HCT116 (cell line): ENCODE results near the gene RAPGEF3. TPM values are rescaled to one million over a fixed set of nuclear protein-coding genes. Genes with fewer than 3 reads are reported as not detected.

ENCODE experiments used
- ATAC-seq: fragments of 200-7000 bp; cut with Tn5 transposase; 2 replicates; pipeline ENCODE4 v1.9.1; 2020; ENCODE audit warnings: mild to moderate bottlenecking, moderate library complexity
- BruUV-seq: library from RNA; stranded (reverse); fragments of 400-500 nt; replicated peaks from 2 replicates; lab custom pipeline; 2021; lab: Mats Ljungman, UMichigan
- CTCF ChIA-PET: fragments of 300-600 bp; sonication (Branson Sonifier 250); formaldehyde crosslinking; loops from one replicate; lab custom pipeline; 2021; ENCODE audit warnings: antibody characterized with exemption; lab: Charles Lee
- POLR2A ChIA-PET: fragments of 300-600, 350-600 bp; sonication (Branson Sonifier 250); formaldehyde crosslinking; loops from one replicate; lab custom pipeline; 2021; ENCODE audit warnings: antibody characterized with exemption; lab: Charles Lee
- RAD21 ChIA-PET, 2 experiments: fragments of 300-600 bp; sonication (Branson Sonifier 250); formaldehyde crosslinking; loops; one replicate each; lab custom pipeline; 2023; ENCODE audit warnings: low total read pairs in 2 of 2; ENCODE audit not compliant: uncharacterized antibody in 2 of 2, unreplicated experiment in 2 of 2, low non-redundant PET in 1 of 2; lab: Charles Lee
- DNase-seq: peaks from one replicate; pipeline ENCODE4 v3.0.0-alpha.2; 2010; ENCODE audit warnings: low read depth, low spot score
- H2AFZ ChIP-seq: fragments of 200-600 bp; shearing (Covaris generic), sonication (generic); 2 replicates; pipeline ENCODE4 v1.6.1; 2017; ENCODE audit warnings: low read depth, mixed run types, mixed read lengths, antibody characterized with exemption, low read length; ENCODE audit not compliant: poor library complexity, severe bottlenecking
- H3K27ac ChIP-seq: 2 replicates; pipeline ENCODE4 v1.5.1; 2012; ENCODE audit warnings: low read depth, low read length
- H3K27me3 ChIP-seq: fragments of 200-600 bp; sonication (generic); 2 replicates; pipeline ENCODE4 v1.6.1; 2016; ENCODE audit warnings: mixed run types, low read length, mixed read lengths; ENCODE audit not compliant: insufficient read depth
- H3K36me3 ChIP-seq, 2 experiments: fragments of 200-500 bp in 1 of 2; fragments of 200-600 bp in 1 of 2; sonication (Bioruptor generic) in 1 of 2; sonication (generic) in 1 of 2; 2 replicates each; pipeline versions ENCODE4 v1.5.1 to v1.6.1; 2014 to 2016; ENCODE audit warnings: low read length in 2 of 2, inconsistent platforms in 1 of 2, mixed read lengths in 1 of 2, mixed run types in 1 of 2; ENCODE audit not compliant: insufficient read depth in 2 of 2, control insufficient read depth in 1 of 2
- H3K4me1 ChIP-seq, 2 experiments: fragments of 200-600 bp in 1 of 2; sonication (generic) in 1 of 2; 2 replicates each; pipeline versions ENCODE4 v1.5.1 to v1.6.1; 2012 to 2017; ENCODE audit warnings: low read length in 2 of 2, inconsistent platforms in 1 of 2, mild to moderate bottlenecking in 1 of 2, mixed read lengths in 1 of 2, mixed run types in 1 of 2, moderate library complexity in 1 of 2; ENCODE audit not compliant: insufficient read depth in 2 of 2, control insufficient read depth in 1 of 2
- H3K4me2 ChIP-seq: fragments of 200-600 bp; sonication (generic); 2 replicates; pipeline ENCODE4 v1.6.1; 2017; ENCODE audit warnings: mixed run types, low read length, mixed read lengths
- H3K4me3 ChIP-seq, 2 experiments: fragments of 200-600 bp in 1 of 2; sonication (generic) in 1 of 2; replicated peaks in 1 of 2; 2 replicates each; pipeline ENCODE4 v1.5.1; 2011 to 2016; ENCODE audit warnings: low read length in 2 of 2, control low read depth in 1 of 2, low read depth in 1 of 2, mild to moderate bottlenecking in 1 of 2, mixed read lengths in 1 of 2, mixed run types in 1 of 2
- H3K79me2 ChIP-seq: fragments of 200-600 bp; sonication (generic); 2 replicates; pipeline ENCODE4 v1.6.1; 2017; ENCODE audit warnings: mild to moderate bottlenecking, mixed run types, low read length, moderate library complexity, mixed read lengths; ENCODE audit not compliant: insufficient read depth
- H3K9ac ChIP-seq: fragments of 200-600 bp; sonication (generic); 2 replicates; pipeline ENCODE4 v1.6.1; 2016; ENCODE audit warnings: low read length, mixed read lengths
- H3K9me2 ChIP-seq: fragments of 200-600 bp; sonication (generic), shearing (Covaris generic); 2 replicates; pipeline ENCODE4 v1.6.1; 2017; ENCODE audit warnings: mixed run types, mild to moderate bottlenecking, moderate library complexity; ENCODE audit not compliant: insufficient read depth
- H3K9me3 ChIP-seq, 2 experiments: fragments of 200-500 bp in 1 of 2; fragments of 200-600 bp in 1 of 2; sonication (Bioruptor generic) in 1 of 2; sonication (generic) in 1 of 2; 2 replicates each; pipeline ENCODE4 v1.6.1; 2014 to 2017; ENCODE audit warnings: low read length in 2 of 2, mixed read lengths in 2 of 2, inconsistent platforms in 1 of 2, low read depth in 1 of 2, mild to moderate bottlenecking in 1 of 2, mixed run types in 1 of 2, moderate library complexity in 1 of 2; ENCODE audit not compliant: control insufficient read depth in 1 of 2, insufficient read depth in 1 of 2
- H4K20me1 ChIP-seq: fragments of 200-600 bp; sonication (generic), shearing (Covaris generic); 2 replicates; pipeline ENCODE4 v1.6.1; 2017; ENCODE audit warnings: mixed run types, mild to moderate bottlenecking, moderate library complexity; ENCODE audit not compliant: insufficient read depth
- CEBPB ChIP-seq: IDR thresholded peaks from 2 replicates; pipeline ENCODE4 v1.6.1; 2012; ENCODE audit warnings: low read depth
- EGR1 ChIP-seq: IDR thresholded peaks from 2 replicates; pipeline ENCODE4 v1.6.1; 2012; ENCODE audit warnings: low read depth
- JUND ChIP-seq: IDR thresholded peaks from 2 replicates; pipeline ENCODE4 v1.6.1; 2012
- MAX ChIP-seq: IDR thresholded peaks from 2 replicates; pipeline ENCODE4 v1.6.1; 2012
- POLR2AphosphoS5 ChIP-seq: IDR thresholded peaks from 2 replicates; pipeline ENCODE4 v1.6.1; 2011; ENCODE audit warnings: mild to moderate bottlenecking, low read depth, low read length, moderate library complexity
- RAD21 ChIP-seq: IDR thresholded peaks from 2 replicates; pipeline ENCODE4 v1.6.1; 2012; ENCODE audit warnings: low read depth, mild to moderate bottlenecking
- SRF ChIP-seq: IDR thresholded peaks from 2 replicates; pipeline ENCODE4 v1.6.1; 2012; ENCODE audit warnings: low read depth
- ZFX ChIP-seq: fragments of 450-650 bp; IDR thresholded peaks from 2 replicates; pipeline ENCODE4 v1.6.1; 2017
- intact Hi-C: fragments of 100-400 bp; cut with micrococcal nuclease; formaldehyde crosslinking; loops from 2 replicates; pipeline ENCODE4 v1.10.0; 2022
- total RNA-seq: library from RNA; stranded (reverse); gene quantifications from one replicate; pipeline ENCODE4 v1.2.1, GENCODE V29; 2021; ENCODE audit not compliant: unreplicated experiment

Gene RAPGEF3
- total RNA-seq, 1 experiment from 2014 or later: 1.8 TPM

DNA sequence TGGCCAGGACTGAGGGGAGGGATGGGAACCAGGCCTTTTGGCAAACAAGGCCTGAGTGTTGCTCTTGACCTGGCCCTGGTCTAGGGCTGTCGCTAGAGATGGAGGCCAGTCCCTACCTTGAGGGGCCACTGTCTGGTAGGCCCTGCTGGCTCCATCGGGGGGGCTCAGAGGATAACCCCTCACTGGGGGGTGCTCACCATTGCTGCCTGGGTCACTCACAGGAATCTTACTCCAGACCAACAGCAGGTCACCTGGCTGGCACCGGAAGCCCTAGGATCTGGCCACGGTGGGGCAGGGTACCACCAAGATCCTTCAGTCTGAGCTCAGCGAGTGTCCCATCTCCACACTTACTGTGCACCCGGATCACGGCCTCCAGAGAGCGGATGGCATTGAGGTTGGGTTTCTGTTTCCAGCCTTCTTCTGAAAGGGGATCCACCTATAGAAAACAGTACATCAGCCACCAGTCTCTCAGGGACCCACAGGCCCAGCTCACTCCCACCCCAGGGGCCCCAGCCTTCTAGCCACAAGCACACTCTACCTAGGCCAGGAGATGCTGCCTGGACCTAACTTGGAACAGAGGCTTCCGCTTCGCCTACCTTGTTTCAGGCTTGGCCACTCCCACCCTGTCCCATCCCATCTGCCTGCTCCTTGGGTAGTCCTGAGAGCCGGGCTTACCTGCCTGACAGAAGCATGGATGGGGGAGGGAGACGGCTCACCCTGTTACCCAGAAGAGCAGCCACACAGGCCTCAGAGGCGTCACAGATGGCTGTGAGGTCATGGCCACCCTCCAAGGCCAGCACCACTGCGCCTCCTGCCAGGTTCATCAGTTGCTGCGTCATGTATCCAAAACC, 26.6 kb upstream of the RAPGEF3 start:
- Histone ChIP-seq H3K27me3 (no peaks in the 10 kb centered on the region), H3K4me2 (no peak overlapping the region), H3K79me2 (no peaks in the 10 kb centered on the region), H2AFZ (no peak overlapping the region)
- POLR2A ChIA-PET: no interaction called here
- CTCF ChIA-PET: interaction anchor here (2.6 kb wide), 1 partner anchor 53 kb away, joined by 10 read pairs; no protein-coding TSS in a partner anchor
- BruUV-seq: no TSS peak
- RAD21 ChIA-PET: no interaction called here
- ATAC-seq (peak; percentile 22; the same call in 1 of the 2 replicates), DNase-seq (no peak)
- TF ChIP-seq SRF: no peak
- no peak for TF ChIP-seq JUND
- TF ChIP-seq ZFX: no peak
- TF ChIP-seq EGR1: no peak
- no peak for TF ChIP-seq POLR2AphosphoS5
- no peak for TF ChIP-seq MAX
- no peak for TF ChIP-seq RAD21
- no peak for TF ChIP-seq CEBPB
- TF ChIP-seq, all 23 proteins: peak for 0
- no peaks in the 10 kb centered on the region for H3K4me1 ChIP-seq
- peaks cover 28% of the 10 kb centered on the region in 2 experiments; a peak in 3 of 4 replicates for H3K36me3 ChIP-seq
- no peaks in the 10 kb centered on the region for H4K20me1 ChIP-seq
- H3K27ac ChIP-seq: no peak overlapping the region
- no peaks in the 10 kb centered on the region for H3K9me2 ChIP-seq
- no peak overlapping the region for H3K9ac ChIP-seq
- no peaks in the 10 kb centered on the region for H3K9me3 ChIP-seq
- intact Hi-C loops: no loop called here
- no peak overlapping the region for H3K4me3 ChIP-seq
